ENCODE data around the gene SLC35B4.

The SLC35B4 gene

GRCh38 chr7:134317434-134317833, 704 bp upstream of the SLC35B4 start:
- peak overlapping the region in 3 of 5 donors; percentile 86 to 89 (median 88) for H3K9ac ChIP-seq (ENCODE audit: low read length in 5 of 5)
- H3K4me1 ChIP-seq (ENCODE audit: control insufficient read depth in 5 of 5, insufficient read depth in 5 of 5, low read length in 5 of 5) = peaks cover 4 to 16% (median 15%) of the 10 kb centered on the region in 5 donors
- H3K27ac ChIP-seq (ENCODE audit: low read depth, low read length) = no peak overlapping the region

GRCh38 chr7:134315679-134316538, 821 bp downstream of the SLC35B4 start:
- H3K4me1 ChIP-seq (ENCODE audit: control insufficient read depth in 5 of 5, insufficient read depth in 5 of 5, low read length in 5 of 5) = peaks cover 4 to 16% (median 15%) of the 10 kb centered on the region in 5 donors
- H3K4me3 ChIP-seq (ENCODE audit: low read depth in 1 of 5, low read length in 5 of 5) = peak overlapping the region; percentile 85 to 99 (median 94)
- no peaks in the 10 kb centered on the region for H3K36me3 ChIP-seq (ENCODE audit: control insufficient read depth in 5 of 5, insufficient read depth in 5 of 5, low read length in 5 of 5)
- no peaks in the 10 kb centered on the region for H3K9me3 ChIP-seq (ENCODE audit: control insufficient read depth in 5 of 5, low read length in 5 of 5)
- H3K27me3 ChIP-seq (ENCODE audit: control insufficient read depth in 5 of 5, insufficient read depth in 4 of 5, low read length in 5 of 5) = no peaks in the 10 kb centered on the region
- peak overlapping the region; percentile 75 to 89 (median 86) for H3K9ac ChIP-seq (ENCODE audit: low read length in 5 of 5)
- H3K27ac ChIP-seq (ENCODE audit: low read depth, low read length) = peak overlapping the region; percentile 78

More at GRCh38 chr7:134317434-134317833, 704 bp upstream of the SLC35B4 start:
- Histone ChIP-seq H3K36me3 (ENCODE audit: control insufficient read depth in 5 of 5, insufficient read depth in 5 of 5, low read length in 5 of 5) (no peaks in the 10 kb centered on the region), H3K27me3 (ENCODE audit: control insufficient read depth in 5 of 5, insufficient read depth in 4 of 5, low read length in 5 of 5) (peaks cover 0 to 4% (median 0%) of the 10 kb centered on the region in 5 donors), H3K9me3 (ENCODE audit: control insufficient read depth in 5 of 5, low read length in 5 of 5) (no peaks in the 10 kb centered on the region), H3K4me3 (ENCODE audit: low read depth in 1 of 5, low read length in 5 of 5) (peak overlapping the region; percentile 46 to 99 (median 94))

GRCh38 chr7:134313543-134313942, 3.2 kb downstream of the SLC35B4 start:
- H3K36me3 ChIP-seq (ENCODE audit: control insufficient read depth in 5 of 5, insufficient read depth in 5 of 5, low read length in 5 of 5) = peaks cover 0 to 6% (median 0%) of the 10 kb centered on the region in 5 donors
- peaks cover 4 to 18% (median 15%) of the 10 kb centered on the region in 5 donors for H3K4me1 ChIP-seq (ENCODE audit: control insufficient read depth in 5 of 5, insufficient read depth in 5 of 5, low read length in 5 of 5)
- H3K9ac ChIP-seq (ENCODE audit: low read length in 5 of 5) = no peak overlapping the region
- no peaks in the 10 kb centered on the region for H3K27me3 ChIP-seq (ENCODE audit: control insufficient read depth in 5 of 5, insufficient read depth in 4 of 5, low read length in 5 of 5)
- H3K27ac ChIP-seq (ENCODE audit: low read depth, low read length) = no peak overlapping the region
- no peak overlapping the region for H3K4me3 ChIP-seq (ENCODE audit: low read depth in 1 of 5, low read length in 5 of 5)
- H3K9me3 ChIP-seq (ENCODE audit: control insufficient read depth in 5 of 5, low read length in 5 of 5) = no peaks in the 10 kb centered on the region

- Histone ChIP-seq H3K4me3 (ENCODE audit: low read depth in 1 of 5, low read length in 5 of 5) (no peak overlapping the region), H3K27me3 (ENCODE audit: control insufficient read depth in 5 of 5, insufficient read depth in 4 of 5, low read length in 5 of 5) (no peaks in the 10 kb centered on the region), H3K4me1 (ENCODE audit: control insufficient read depth in 5 of 5, insufficient read depth in 5 of 5, low read length in 5 of 5) (peaks cover 4 to 18% (median 15%) of the 10 kb centered on the region in 5 donors), H3K36me3 (ENCODE audit: control insufficient read depth in 5 of 5, insufficient read depth in 5 of 5, low read length in 5 of 5) (peaks cover 0 to 6% (median 0%) of the 10 kb centered on the region in 5 donors), H3K9me3 (ENCODE audit: control insufficient read depth in 5 of 5, low read length in 5 of 5) (no peaks in the 10 kb centered on the region), H3K27ac (ENCODE audit: low read depth, low read length) (no peak overlapping the region), H3K9ac (ENCODE audit: low read length in 5 of 5) (no peak overlapping the region)
These were observed 4.0 kb downstream of the SLC35B4 start for GRCh38 chr7:134312717-134313116.

- H3K4me3 ChIP-seq (ENCODE audit: low read depth in 1 of 5, low read length in 5 of 5) = no peak overlapping the region
These were observed 4.9 kb downstream of the SLC35B4 start for GRCh38 chr7:134311807-134312206.

GRCh38 chr7:134308548-134308947, 8.2 kb downstream of the SLC35B4 start:
- Histone ChIP-seq H3K4me1 (ENCODE audit: control insufficient read depth in 5 of 5, insufficient read depth in 5 of 5, low read length in 5 of 5) (peaks cover 0 to 4% (median 0%) of the 10 kb centered on the region in 5 donors), H3K27ac (ENCODE audit: low read depth, low read length) (no peak overlapping the region), H3K4me3 (ENCODE audit: low read depth in 1 of 5, low read length in 5 of 5) (no peak overlapping the region), H3K9ac (ENCODE audit: low read length in 5 of 5) (no peak overlapping the region), H3K27me3 (ENCODE audit: control insufficient read depth in 5 of 5, insufficient read depth in 4 of 5, low read length in 5 of 5) (no peaks in the 10 kb centered on the region), H3K36me3 (ENCODE audit: control insufficient read depth in 5 of 5, insufficient read depth in 5 of 5, low read length in 5 of 5) (peaks cover 9 to 13% (median 13%) of the 10 kb centered on the region in 5 donors), H3K9me3 (ENCODE audit: control insufficient read depth in 5 of 5, low read length in 5 of 5) (no peaks in the 10 kb centered on the region)

More at GRCh38 chr7:134311807-134312206, 4.9 kb downstream of the SLC35B4 start:
- no peaks in the 10 kb centered on the region for H3K27me3 ChIP-seq (ENCODE audit: control insufficient read depth in 5 of 5, insufficient read depth in 4 of 5, low read length in 5 of 5)
- no peak overlapping the region for H3K9ac ChIP-seq (ENCODE audit: low read length in 5 of 5)
- H3K4me1 ChIP-seq (ENCODE audit: control insufficient read depth in 5 of 5, insufficient read depth in 5 of 5, low read length in 5 of 5) = peaks cover 4 to 14% (median 9%) of the 10 kb centered on the region in 5 donors
- H3K27ac ChIP-seq (ENCODE audit: low read depth, low read length) = no peak overlapping the region
- no peaks in the 10 kb centered on the region for H3K9me3 ChIP-seq (ENCODE audit: control insufficient read depth in 5 of 5, low read length in 5 of 5)
- peaks cover 0 to 6% (median 0%) of the 10 kb centered on the region in 5 donors for H3K36me3 ChIP-seq (ENCODE audit: control insufficient read depth in 5 of 5, insufficient read depth in 5 of 5, low read length in 5 of 5)

- Histone ChIP-seq H3K27me3 (ENCODE audit: control insufficient read depth in 5 of 5, insufficient read depth in 4 of 5, low read length in 5 of 5) (no peaks in the 10 kb centered on the region), H3K36me3 (ENCODE audit: control insufficient read depth in 5 of 5, insufficient read depth in 5 of 5, low read length in 5 of 5) (peaks cover 11 to 24% (median 15%) of the 10 kb centered on the region in 5 donors)
These were observed 9.4 kb downstream of the SLC35B4 start for GRCh38 chr7:134307320-134307719.

GRCh38 chr7:134302120-134302519, 14.6 kb downstream of the SLC35B4 start:
- no peaks in the 10 kb centered on the region for H3K9me3 ChIP-seq (ENCODE audit: control insufficient read depth in 5 of 5, low read length in 5 of 5)
- no peaks in the 10 kb centered on the region for H3K4me1 ChIP-seq (ENCODE audit: control insufficient read depth in 5 of 5, insufficient read depth in 5 of 5, low read length in 5 of 5)
- no peak overlapping the region for H3K4me3 ChIP-seq (ENCODE audit: low read depth in 1 of 5, low read length in 5 of 5)
- no peak overlapping the region for H3K9ac ChIP-seq (ENCODE audit: low read length in 5 of 5)
- H3K27me3 ChIP-seq (ENCODE audit: control insufficient read depth in 5 of 5, insufficient read depth in 4 of 5, low read length in 5 of 5) = no peaks in the 10 kb centered on the region
- peaks cover 32 to 62% (median 38%) of the 10 kb centered on the region in 5 donors for H3K36me3 ChIP-seq (ENCODE audit: control insufficient read depth in 5 of 5, insufficient read depth in 5 of 5, low read length in 5 of 5)
- H3K27ac ChIP-seq (ENCODE audit: low read depth, low read length) = no peak overlapping the region

More at GRCh38 chr7:134307320-134307719, 9.4 kb downstream of the SLC35B4 start:
- Histone ChIP-seq H3K27ac (ENCODE audit: low read depth, low read length) (no peak overlapping the region), H3K4me1 (ENCODE audit: control insufficient read depth in 5 of 5, insufficient read depth in 5 of 5, low read length in 5 of 5) (peaks cover 0 to 4% (median 0%) of the 10 kb centered on the region in 5 donors), H3K9ac (ENCODE audit: low read length in 5 of 5) (no peak overlapping the region), H3K4me3 (ENCODE audit: low read depth in 1 of 5, low read length in 5 of 5) (no peak overlapping the region), H3K9me3 (ENCODE audit: control insufficient read depth in 5 of 5, low read length in 5 of 5) (no peaks in the 10 kb centered on the region)

GRCh38 chr7:134301592-134301991, 15.1 kb downstream of the SLC35B4 start:
- no peaks in the 10 kb centered on the region for H3K9me3 ChIP-seq (ENCODE audit: control insufficient read depth in 5 of 5, low read length in 5 of 5)
- H3K4me1 ChIP-seq (ENCODE audit: control insufficient read depth in 5 of 5, insufficient read depth in 5 of 5, low read length in 5 of 5) = no peaks in the 10 kb centered on the region
- no peak overlapping the region for H3K9ac ChIP-seq (ENCODE audit: low read length in 5 of 5)
- H3K27me3 ChIP-seq (ENCODE audit: control insufficient read depth in 5 of 5, insufficient read depth in 4 of 5, low read length in 5 of 5) = no peaks in the 10 kb centered on the region
- H3K36me3 ChIP-seq (ENCODE audit: control insufficient read depth in 5 of 5, insufficient read depth in 5 of 5, low read length in 5 of 5) = peaks cover 31 to 62% (median 38%) of the 10 kb centered on the region in 5 donors
- H3K4me3 ChIP-seq (ENCODE audit: low read depth in 1 of 5, low read length in 5 of 5) = no peak overlapping the region
- no peak overlapping the region for H3K27ac ChIP-seq (ENCODE audit: low read depth, low read length)

- Histone ChIP-seq H3K9me3 (ENCODE audit: control insufficient read depth in 5 of 5, low read length in 5 of 5) (no peaks in the 10 kb centered on the region), H3K27me3 (ENCODE audit: control insufficient read depth in 5 of 5, insufficient read depth in 4 of 5, low read length in 5 of 5) (no peaks in the 10 kb centered on the region), H3K36me3 (ENCODE audit: control insufficient read depth in 5 of 5, insufficient read depth in 5 of 5, low read length in 5 of 5) (peaks cover 34 to 66% (median 43%) of the 10 kb centered on the region in 5 donors), H3K27ac (ENCODE audit: low read depth, low read length) (no peak overlapping the region), H3K9ac (ENCODE audit: low read length in 5 of 5) (no peak overlapping the region), H3K4me1 (ENCODE audit: control insufficient read depth in 5 of 5, insufficient read depth in 5 of 5, low read length in 5 of 5) (no peaks in the 10 kb centered on the region), H3K4me3 (ENCODE audit: low read depth in 1 of 5, low read length in 5 of 5) (no peak overlapping the region)
These were observed 15.7 kb downstream of the SLC35B4 start for GRCh38 chr7:134300988-134301387.
